NCI-H128 (cell line): ENCODE results near the gene C1orf21.
"Not testable (repeated sequence)": the region's sequence is repeated elsewhere in the genome, so short reads cannot be mapped to it uniquely, and the experiment has no call there.

ENCODE experiments used
- DNase-seq: peaks from one replicate; lab custom pipeline; 2025; ENCODE audit not compliant: unreplicated experiment; lab: John Stamatoyannopoulos, UW

Gene C1orf21

DNA sequence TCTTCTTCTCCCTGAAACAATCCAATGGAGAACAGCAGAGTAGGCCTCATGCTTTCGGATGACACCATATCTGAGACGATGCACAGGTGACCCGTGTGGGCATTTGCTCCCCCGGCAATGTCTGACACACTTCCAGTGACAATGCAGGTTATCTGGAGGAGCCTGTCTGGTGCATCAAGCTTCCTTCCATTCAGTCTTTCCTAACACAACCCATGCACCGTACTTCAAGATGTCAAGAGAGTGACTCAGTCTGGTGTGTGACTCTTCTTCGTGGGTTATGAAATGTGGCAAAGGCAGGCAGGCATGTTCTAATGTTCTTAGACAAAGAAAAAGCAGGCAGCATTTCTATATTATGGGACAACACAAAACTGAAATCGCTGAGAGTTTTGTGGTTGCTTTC, 208.8 kb downstream of the C1orf21 start:
- DNase-seq = no peak

DNA sequence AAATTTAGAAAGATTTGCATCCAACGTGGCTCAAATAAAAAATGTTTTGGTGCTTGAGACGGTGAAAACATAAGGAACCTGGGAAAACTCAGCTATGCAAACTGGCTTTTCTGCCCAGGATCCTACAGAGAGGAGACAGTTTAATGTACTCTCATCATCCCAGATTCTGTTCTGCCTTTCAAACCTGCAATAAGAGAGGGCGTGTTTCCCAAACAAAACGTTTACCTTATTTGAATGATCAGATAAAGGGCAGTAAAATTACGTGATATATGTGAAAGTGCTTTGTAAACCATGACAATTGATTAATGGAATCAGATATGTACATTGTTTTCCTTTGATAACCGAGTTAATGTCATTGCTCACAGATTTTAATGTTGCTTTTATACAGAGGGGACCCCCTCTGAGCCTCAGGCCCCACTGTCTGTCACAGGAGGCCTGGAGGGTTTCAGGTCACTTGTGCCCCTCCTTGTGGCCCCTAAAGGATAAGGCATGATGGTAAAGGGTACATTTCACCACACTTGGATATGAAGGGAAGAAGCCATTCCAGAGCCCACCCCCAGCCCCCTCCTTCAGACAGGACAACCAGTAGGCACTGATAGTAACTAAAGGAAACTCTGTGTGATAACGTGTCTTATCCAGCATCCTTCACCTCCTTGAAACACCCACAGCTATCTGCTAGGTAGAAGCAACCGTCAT, 210.3 kb downstream of the C1orf21 start:
- no peak for DNase-seq

DNA sequence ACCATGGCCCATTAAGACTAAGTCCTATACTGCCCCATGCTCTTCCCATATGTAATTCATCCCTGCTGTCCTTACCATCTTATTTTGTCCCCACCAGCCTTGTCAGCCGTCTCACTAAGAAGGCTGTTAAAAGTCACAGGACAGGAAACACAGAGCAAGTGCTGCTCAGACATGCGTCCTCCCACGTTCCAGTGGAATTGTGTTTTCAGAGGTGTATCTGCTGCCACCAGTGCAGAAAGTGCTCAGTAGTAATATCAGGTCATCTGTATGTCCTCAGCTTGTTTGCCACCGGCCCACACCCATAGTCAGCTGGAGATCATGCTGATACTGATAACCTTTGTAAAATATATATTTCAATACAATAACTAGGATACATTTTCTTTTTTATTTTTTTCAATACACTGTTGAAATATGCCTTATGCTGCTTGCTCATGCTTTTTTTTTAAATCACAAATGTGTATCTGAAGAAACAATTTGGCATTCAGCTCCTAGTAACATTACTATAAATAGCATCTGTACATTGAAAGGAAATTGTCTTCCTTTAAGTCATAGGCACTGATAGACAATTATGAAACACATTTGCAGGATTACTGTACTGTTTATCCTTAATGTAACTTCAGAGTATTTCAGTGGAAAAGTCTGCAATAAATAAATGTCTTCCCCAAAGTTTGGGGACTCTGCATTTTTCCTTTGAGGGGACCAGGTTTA, 211.0 kb downstream of the C1orf21 start:
- no peak for DNase-seq

GRCh38 chr1:184598403-184599193, 211.8 kb downstream of the C1orf21 start:
- no peak for DNase-seq

DNA sequence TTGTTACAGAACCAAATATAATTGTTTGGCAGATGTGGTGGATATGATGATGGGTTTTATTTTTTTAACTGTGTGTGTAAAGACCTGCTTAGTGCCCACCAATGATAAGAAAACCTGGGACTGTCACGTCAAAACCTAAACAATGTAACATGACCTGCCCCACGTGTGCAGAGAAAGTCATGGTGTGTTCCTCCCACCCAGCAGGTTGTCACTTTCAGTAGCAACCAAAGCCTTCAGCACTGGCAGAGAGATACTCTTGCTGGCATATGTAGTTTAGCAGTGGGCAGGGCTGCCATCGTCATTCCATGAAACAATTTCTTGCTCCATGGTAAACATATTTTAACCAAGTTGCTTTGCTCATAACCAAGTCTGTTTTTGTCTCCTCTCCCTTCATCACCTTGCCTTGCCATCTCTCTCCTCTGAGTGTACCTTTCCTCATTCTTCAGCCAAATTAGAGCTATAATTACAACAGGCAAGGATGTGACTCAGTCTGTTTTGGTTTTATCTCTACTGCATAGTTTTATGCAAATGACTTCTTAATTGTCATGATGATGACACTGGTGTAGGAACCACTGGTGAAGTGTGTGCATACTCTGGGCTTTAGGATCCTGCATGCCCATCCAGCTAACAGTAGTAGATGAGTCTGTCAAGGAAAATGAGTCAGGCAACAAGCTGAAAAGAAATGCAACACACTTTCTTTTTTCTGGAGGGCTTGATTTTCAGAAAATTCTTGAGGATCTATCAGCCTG, 217.5 kb downstream of the C1orf21 start:
- DNase-seq = no peak

- no peak for DNase-seq
These were observed 219.1 kb downstream of the C1orf21 start for GRCh38 chr1:184605941-184606340.

DNA sequence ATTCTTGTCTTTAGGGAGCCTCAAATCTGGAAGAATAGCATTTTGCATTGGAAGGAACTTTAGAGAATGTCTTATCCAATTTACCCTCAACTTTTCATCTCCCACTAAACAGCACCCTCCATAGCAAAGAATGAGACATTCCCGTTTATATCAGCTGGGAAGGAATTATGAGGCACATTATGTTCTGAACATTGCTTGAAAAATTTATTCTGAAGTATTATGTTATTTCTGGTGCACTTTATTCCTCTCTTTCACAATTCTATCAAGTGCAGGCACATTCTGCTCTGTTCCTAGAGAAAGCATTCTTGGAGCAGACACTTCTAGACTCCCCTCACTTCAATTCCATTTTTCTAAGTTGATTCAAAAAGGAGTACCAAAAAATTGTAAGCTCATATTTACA, 220.0 kb downstream of the C1orf21 start:
- no peak for DNase-seq

DNA sequence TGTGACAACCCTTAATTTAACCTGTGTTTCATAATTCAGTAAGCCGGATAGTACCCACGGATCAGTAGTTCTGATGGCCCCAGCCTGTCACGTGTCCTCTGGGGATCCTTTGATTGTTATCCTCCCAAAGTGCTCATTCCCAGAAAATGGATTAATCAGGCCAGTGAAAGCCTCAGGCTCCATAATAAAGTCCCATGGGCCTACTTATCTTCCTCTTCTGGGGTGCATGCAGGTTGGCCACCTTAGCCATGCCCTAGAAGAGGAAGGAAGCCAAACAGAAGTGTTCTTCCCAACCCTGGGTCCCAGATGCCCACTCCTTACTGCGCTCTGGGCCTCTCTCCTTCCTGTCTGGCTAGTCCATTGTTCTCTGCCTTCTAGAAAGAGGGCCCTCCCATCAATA, 221.8 kb downstream of the C1orf21 start:
- no peak for DNase-seq

DNA sequence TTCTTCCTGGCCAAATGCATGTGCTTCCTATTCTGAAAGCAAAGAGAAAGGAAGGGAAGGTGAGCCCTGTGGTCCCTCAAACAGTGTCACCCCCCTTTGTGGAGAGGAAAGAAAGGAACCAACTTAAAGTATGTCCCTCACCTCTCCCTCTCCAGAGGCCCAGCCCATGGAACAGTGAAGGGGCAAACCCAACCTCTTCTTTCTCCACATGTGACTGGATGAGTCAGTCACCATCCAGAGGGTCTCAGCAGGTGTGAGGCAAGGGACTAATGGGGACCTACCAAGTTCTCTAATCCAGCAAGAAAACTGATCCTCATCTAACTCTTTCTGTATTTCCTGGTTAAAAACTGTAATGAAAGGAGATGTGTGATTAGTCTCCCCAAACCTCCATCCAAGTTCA, 222.2 kb downstream of the C1orf21 start:
- no peak for DNase-seq

GRCh38 chr1:184610876-184611595, 224.2 kb downstream of the C1orf21 start:
- no peak for DNase-seq

DNA sequence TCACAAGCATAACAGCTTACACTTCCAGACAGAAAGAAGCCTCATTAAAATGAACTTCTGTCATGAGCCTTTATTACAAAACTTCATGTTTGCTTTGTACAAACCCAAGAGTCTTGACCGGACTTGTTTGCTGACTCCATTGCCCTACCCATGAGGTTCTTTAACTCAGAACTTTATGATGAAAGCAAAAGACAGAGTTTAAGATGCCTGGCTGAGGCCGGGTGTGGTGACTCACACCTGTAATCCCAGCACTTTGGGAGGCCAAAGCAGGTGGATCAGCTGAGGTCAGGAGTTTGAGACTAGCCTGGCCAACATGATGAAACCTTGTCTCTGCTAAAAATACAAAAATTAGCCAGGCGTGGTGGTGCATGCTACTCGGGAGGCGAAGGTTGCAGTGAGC, 225.4 kb downstream of the C1orf21 start:
- not testable (repeated sequence) for DNase-seq

DNA sequence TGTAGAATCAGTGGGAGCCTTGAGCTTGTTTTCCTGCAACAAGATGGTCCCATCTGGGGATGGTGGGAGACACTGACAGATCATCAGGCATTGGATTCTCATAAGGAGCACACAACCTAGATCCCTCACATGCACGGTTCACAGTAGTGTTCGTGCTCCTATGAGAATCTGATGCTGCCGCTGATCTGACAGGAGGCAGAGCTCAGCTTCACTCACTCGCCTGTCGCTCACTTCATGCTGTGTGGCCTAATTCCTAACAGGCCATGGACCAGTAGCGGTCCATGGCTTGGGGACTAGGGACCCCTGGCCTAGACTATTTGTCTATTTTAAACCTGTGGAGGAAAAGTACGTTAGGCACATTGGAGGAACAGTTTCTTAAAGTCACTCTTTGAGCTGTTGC, 227.8 kb downstream of the C1orf21 start:
- no peak for DNase-seq

DNA sequence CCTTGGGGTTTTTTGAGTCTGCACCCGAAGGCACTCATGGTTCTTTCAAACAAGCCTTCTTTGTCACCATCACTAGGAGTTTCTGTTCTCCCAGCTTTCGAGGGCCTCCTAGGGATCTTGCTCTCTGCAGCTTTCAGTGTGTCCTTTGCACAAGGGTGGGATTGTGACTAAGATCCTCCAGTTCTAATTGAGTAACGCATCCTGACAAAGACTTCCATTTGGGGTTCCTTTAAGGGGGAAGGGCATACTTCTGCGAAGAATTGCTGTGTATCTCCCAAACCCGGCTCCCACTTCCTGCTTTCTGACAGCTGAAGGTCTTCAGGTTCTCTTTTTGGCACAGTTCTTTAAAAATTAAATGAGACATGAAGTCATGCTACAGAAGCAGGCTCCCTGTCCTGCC, 228.5 kb downstream of the C1orf21 start:
- DNase-seq = no peak

DNA sequence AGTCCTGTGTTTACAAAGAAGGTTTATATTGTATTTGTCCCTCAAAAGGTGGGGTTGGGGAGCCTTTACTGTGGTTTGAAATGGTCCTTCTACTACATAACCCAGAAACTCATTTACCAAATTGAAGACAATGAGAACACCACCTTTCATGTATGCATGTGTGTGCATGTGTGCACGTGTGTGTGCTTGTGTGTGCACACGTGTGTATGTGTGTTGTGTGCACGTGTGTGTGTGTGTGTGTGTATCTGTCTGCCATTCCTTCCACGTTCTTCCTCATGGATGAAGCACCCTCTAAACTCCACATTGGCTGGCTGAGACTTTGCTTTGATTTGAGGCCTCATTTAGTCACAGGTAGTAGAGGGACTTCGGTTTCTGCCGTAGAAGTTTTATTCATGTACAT, 229.7 kb downstream of the C1orf21 start:
- no peak for DNase-seq

DNA sequence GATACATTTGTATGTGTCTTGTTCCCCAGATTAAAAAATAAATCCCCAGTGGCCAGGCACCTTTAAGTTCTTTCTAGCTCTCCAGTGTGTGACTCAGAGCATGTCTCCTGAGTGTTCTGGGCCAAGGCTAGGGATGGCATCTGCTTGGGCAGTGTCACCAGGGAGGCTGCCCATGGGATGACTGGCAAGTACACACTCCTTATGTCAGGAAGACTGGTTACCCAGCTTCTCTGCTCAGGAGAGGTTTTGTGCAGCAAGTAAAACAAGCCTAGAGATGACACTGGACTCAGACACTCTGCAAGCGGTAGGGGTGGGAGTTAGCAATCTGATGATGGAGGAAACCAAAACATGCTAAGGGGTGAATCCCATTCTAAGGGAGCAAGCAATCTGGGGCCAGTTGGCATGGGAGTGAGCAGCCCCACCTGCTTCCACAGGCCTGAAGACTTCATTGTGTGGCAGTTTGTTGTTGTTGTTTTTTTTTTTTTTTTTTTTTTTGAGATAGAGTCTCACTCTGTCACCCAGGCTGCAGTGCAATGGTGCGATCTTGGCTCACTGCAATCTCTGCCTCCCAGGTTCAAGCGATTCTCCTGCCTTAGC, 230.7 kb downstream of the C1orf21 start:
- no peak for DNase-seq

- DNase-seq = no peak
These were observed 232.0 kb downstream of the C1orf21 start for GRCh38 chr1:184618851-184619250.

- DNase-seq = no peak
These were observed 233.6 kb downstream of the C1orf21 start for GRCh38 chr1:184620469-184620868.

GRCh38 chr1:184621260-184621659, 234.4 kb downstream of the C1orf21 start:
- DNase-seq = no peak

DNA sequence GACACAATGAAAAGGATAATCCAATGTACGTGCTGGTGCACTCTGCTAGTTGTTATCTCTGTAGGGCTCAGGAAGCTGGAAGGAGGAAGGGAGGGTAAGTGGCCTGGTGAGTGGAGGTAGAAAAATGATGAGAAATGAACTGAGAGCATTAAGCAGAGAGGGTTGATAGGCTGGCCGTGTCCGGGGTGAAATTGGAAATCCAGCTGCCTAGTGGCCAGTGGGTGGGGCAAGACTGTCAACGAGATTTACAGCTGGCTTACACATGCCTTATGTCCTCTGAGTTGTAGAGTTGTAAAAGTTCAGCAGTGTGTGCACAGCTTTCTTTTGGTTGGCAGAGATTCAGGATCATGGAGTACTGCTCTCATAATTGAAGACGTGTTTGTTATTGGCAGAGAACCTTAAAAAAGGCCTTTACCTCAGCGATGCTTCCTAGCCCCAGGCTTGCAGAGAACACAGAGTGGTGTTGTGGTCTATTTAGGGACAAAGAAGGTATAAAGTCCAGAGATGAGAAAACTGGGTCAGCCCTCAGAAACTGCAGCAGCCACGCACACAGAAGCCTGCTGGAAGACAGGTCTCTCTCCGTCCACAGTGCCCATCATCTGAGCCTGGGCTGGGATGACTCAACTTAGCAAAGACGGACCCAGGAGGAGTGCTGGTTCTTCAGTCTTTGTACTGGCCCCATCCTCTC, 235.5 kb downstream of the C1orf21 start:
- DNase-seq = no peak

DNA sequence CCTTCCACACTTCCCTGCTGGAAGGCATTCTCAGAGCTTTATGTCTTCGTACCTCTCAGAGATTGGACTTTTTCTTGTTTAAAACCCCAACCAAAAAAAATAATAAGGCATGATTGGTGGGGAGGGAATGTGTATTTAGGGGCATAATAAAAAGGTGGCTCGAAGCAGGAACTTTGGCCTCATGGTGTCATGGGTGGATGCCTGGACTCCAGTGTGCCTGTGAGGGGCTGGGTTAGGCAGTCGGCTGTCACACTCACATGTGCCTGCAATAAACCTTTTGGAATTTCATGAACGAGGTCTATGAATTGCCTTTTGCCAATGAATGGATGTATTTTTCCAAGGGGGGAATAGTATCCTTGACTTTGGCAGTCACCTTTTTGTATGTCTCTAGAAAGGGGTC, 236.6 kb downstream of the C1orf21 start:
- DNase-seq = no peak
